HL-60 (cell line): ENCODE results near the gene EXOC4.

Experiments
- DNase-seq, 2 experiments: peaks; one replicate each; pipeline ENCODE4 v3.0.0-alpha.2; 2010 to 2020; ENCODE audit warnings: low read depth in 1 of 2, low spot score in 1 of 2
- H3K27ac ChIP-seq: fragments of 250-450 bp; sonication (Bioruptor Pico); replicated peaks from 2 replicates; pipeline ENCODE4 v1.5.1; 2020; ENCODE audit warnings: mild to moderate bottlenecking, moderate library complexity
- H3K27me3 ChIP-seq: fragments of 250-450 bp; sonication (Bioruptor Pico); 2 replicates; pipeline ENCODE4 v1.5.1; 2021; ENCODE audit warnings: mild to moderate bottlenecking, moderate library complexity; ENCODE audit not compliant: insufficient read depth, poor library complexity, severe bottlenecking
- H3K4me3 ChIP-seq: replicated peaks from 2 replicates; pipeline ENCODE4 v1.5.1; 2011; ENCODE audit warnings: mild to moderate bottlenecking, control low read depth, low read length; ENCODE audit not compliant: insufficient read depth
- CTCF ChIP-seq: IDR thresholded peaks from one replicate; pipeline ENCODE4 v1.5.1; 2011; ENCODE audit warnings: low read length, control low read depth, inconsistent platforms; ENCODE audit not compliant: insufficient read depth
- GABPA ChIP-seq: IDR thresholded peaks from 2 replicates; pipeline ENCODE4 v1.6.1; 2012; ENCODE audit warnings: low read depth
- POLR2AphosphoS5 ChIP-seq: IDR thresholded peaks from 2 replicates; pipeline ENCODE4 v1.6.1; 2012; ENCODE audit warnings: low read depth
- REST ChIP-seq: IDR thresholded peaks from 2 replicates; pipeline ENCODE4 v1.6.1; 2012; ENCODE audit warnings: low read depth; ENCODE audit not compliant: insufficient replicate concordance
- SPI1 ChIP-seq: IDR thresholded peaks from 2 replicates; pipeline ENCODE4 v1.6.1; 2012; ENCODE audit warnings: low read depth, mild to moderate bottlenecking, borderline replicate concordance

The EXOC4 gene

GRCh38 chr7:133941496-133941895 lies 688.6 kb downstream of the EXOC4 start:
- Histone ChIP-seq H3K27me3 (no peaks in the 10 kb centered on the region), H3K4me3 (no peak overlapping the region), H3K27ac (no peak overlapping the region)
- DNase-seq: no peak
- no peak for TF ChIP-seq CTCF
- no peak for TF ChIP-seq SPI1
- no peak for TF ChIP-seq REST
- no peak for TF ChIP-seq GABPA
- TF ChIP-seq POLR2AphosphoS5: no peak

GRCh38 chr7:133945497-133945896 lies 692.6 kb downstream of the EXOC4 start:
- Histone ChIP-seq H3K4me3 (no peak overlapping the region), H3K27ac (no peak overlapping the region), H3K27me3 (no peaks in the 10 kb centered on the region)
- TF ChIP-seq CTCF: no peak
- TF ChIP-seq SPI1: no peak
- no peak for TF ChIP-seq REST
- TF ChIP-seq GABPA: no peak
- no peak for TF ChIP-seq POLR2AphosphoS5
- no peak for DNase-seq

GRCh38 chr7:133947458-133948254 lies 694.8 kb downstream of the EXOC4 start:
- Histone ChIP-seq H3K27me3 (no peaks in the 10 kb centered on the region), H3K27ac (no peak overlapping the region), H3K4me3 (no peak overlapping the region)
- DNase-seq: no peak
- no peak for TF ChIP-seq SPI1
- no peak for TF ChIP-seq CTCF
- TF ChIP-seq REST: no peak
- no peak for TF ChIP-seq POLR2AphosphoS5
- no peak for TF ChIP-seq GABPA
